KMS-11 (cell line): ENCODE measurements around the gene CHRNB2.

ENCODE experiments used
- H2AFZ ChIP-seq: fragments of 200-600 bp; sonication (generic); 2 replicates; pipeline ENCODE4 v1.6.1; 2016; ENCODE audit warnings: antibody characterized with exemption, mixed run types, low read depth
- H3K27ac ChIP-seq: fragments of 200-600 bp; sonication (generic); 2 replicates; pipeline ENCODE4 v1.6.1; 2016; ENCODE audit warnings: mild to moderate bottlenecking, mixed run types
- H3K27me3 ChIP-seq: fragments of 200-600 bp; sonication (generic); 2 replicates; pipeline ENCODE4 v1.6.1; 2017; ENCODE audit warnings: mild to moderate bottlenecking, low read depth, mixed run types, moderate library complexity; ENCODE audit not compliant: insufficient read depth
- H3K36me3 ChIP-seq: fragments of 200-600 bp; sonication (generic); 2 replicates; pipeline ENCODE4 v1.6.1; 2017; ENCODE audit warnings: mild to moderate bottlenecking, mixed run types; ENCODE audit not compliant: insufficient read depth
- H3K4me1 ChIP-seq: fragments of 200-600 bp; sonication (generic); 2 replicates; pipeline ENCODE4 v1.6.1; 2016; ENCODE audit warnings: mild to moderate bottlenecking, low read depth, mixed run types; ENCODE audit not compliant: poor library complexity, severe bottlenecking
- H3K4me2 ChIP-seq: fragments of 200-600 bp; sonication (generic); 2 replicates; pipeline ENCODE4 v1.7.0; 2016; ENCODE audit warnings: mild to moderate bottlenecking, mixed run types
- H3K4me3 ChIP-seq: fragments of 200-600 bp; sonication (generic); IDR thresholded peaks from 2 replicates; pipeline ENCODE4 v1.6.1; 2017; ENCODE audit warnings: low read depth, low read length, mixed read lengths; ENCODE audit not compliant: insufficient read depth
- H3K79me2 ChIP-seq: fragments of 200-600 bp; sonication (generic); 2 replicates; pipeline ENCODE4 v1.6.1; 2016; ENCODE audit warnings: low read depth, mixed run types; ENCODE audit not compliant: insufficient read depth
- H3K9ac ChIP-seq: fragments of 200-600 bp; sonication (generic); 2 replicates; pipeline ENCODE4 v1.6.1; 2016; ENCODE audit warnings: mild to moderate bottlenecking, mixed run types
- H4K20me1 ChIP-seq: fragments of 200-600 bp; sonication (generic); 2 replicates; pipeline ENCODE4 v1.6.1; 2016; ENCODE audit warnings: mild to moderate bottlenecking, mixed run types; ENCODE audit not compliant: insufficient read depth
- TF ChIP-seq, protein P1 (sequence below): fragments of 200-600 bp; sonication (generic); conservative IDR thresholded peaks from 2 replicates; pipeline ENCODE4 v1.6.1; 2017; ENCODE audit warnings: low read depth, mild to moderate bottlenecking, antibody characterized with exemption, low read length, moderate library complexity, mixed read lengths

CHRNB2 gene

DNA sequence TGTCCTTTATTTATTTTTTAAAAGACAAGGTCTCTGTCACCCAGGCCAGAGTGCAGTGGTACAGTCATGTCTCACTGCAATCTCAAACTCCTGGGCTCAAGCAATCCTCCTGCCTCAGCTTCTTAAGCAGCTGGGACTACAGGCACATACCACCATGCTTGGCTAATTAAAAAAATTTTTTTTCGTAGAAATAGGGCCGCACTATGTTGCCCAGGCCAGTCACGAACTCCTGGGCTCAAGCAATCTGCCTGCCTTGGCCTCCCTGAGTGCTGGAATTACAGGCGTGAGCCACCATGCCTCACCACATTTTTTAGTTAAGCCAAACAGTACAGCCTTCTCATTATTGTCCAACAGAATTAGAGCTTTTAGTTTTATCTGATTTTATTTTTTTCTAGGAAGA is 47.8 kb downstream of the CHRNB2 start:
- Histone ChIP-seq H3K27ac (no peak overlapping the region), H3K4me3 (no peak overlapping the region), H3K27me3 (no peaks in the 10 kb centered on the region), H4K20me1 (peaks cover 24% of the 10 kb centered on the region; the same call in 1 of the 2 replicates), H2AFZ (no peak overlapping the region), H3K36me3 (no peaks in the 10 kb centered on the region), H3K9ac (no peak overlapping the region), H3K4me2 (no peak overlapping the region), H3K79me2 (peaks cover 95% of the 10 kb centered on the region), H3K4me1 (peaks cover 56% of the 10 kb centered on the region)
- TF ChIP-seq, protein P1, sequence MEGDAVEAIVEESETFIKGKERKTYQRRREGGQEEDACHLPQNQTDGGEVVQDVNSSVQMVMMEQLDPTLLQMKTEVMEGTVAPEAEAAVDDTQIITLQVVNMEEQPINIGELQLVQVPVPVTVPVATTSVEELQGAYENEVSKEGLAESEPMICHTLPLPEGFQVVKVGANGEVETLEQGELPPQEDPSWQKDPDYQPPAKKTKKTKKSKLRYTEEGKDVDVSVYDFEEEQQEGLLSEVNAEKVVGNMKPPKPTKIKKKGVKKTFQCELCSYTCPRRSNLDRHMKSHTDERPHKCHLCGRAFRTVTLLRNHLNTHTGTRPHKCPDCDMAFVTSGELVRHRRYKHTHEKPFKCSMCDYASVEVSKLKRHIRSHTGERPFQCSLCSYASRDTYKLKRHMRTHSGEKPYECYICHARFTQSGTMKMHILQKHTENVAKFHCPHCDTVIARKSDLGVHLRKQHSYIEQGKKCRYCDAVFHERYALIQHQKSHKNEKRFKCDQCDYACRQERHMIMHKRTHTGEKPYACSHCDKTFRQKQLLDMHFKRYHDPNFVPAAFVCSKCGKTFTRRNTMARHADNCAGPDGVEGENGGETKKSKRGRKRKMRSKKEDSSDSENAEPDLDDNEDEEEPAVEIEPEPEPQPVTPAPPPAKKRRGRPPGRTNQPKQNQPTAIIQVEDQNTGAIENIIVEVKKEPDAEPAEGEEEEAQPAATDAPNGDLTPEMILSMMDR = 0 out of 2 replicates have a peak, but pooled peaks have one; percentile 10

GRCh38 chr1:154616659-154617345 is 49.2 kb downstream of the CHRNB2 start:
- no peaks in the 10 kb centered on the region for H3K36me3 ChIP-seq
- no peak overlapping the region for H3K4me3 ChIP-seq
- H3K4me2 ChIP-seq = no peak overlapping the region
- peaks cover 27% of the 10 kb centered on the region; the same call in 1 of the 2 replicates for H4K20me1 ChIP-seq
- H3K27me3 ChIP-seq = no peaks in the 10 kb centered on the region
- TF ChIP-seq, protein P1 = no peak
- H3K4me1 ChIP-seq = peaks cover 57% of the 10 kb centered on the region
- no peak overlapping the region for H3K9ac ChIP-seq
- peaks cover 95% of the 10 kb centered on the region for H3K79me2 ChIP-seq
- no peak overlapping the region for H3K27ac ChIP-seq
- H2AFZ ChIP-seq = no peak overlapping the region

- Histone ChIP-seq H3K27me3 (no peaks in the 10 kb centered on the region), H3K36me3 (no peaks in the 10 kb centered on the region; the same call in 1 of the 2 replicates), H3K9ac (no peak overlapping the region), H3K79me2 (peaks cover 97% of the 10 kb centered on the region), H4K20me1 (peaks cover 43% of the 10 kb centered on the region), H3K4me2 (no peak overlapping the region), H3K4me3 (no peak overlapping the region), H3K27ac (no peak overlapping the region), H2AFZ (no peak overlapping the region), H3K4me1 (peaks cover 61% of the 10 kb centered on the region)
- TF ChIP-seq, protein P1 = no peak
These were observed 51.8 kb downstream of the CHRNB2 start for GRCh38 chr1:154619181-154619948.

DNA sequence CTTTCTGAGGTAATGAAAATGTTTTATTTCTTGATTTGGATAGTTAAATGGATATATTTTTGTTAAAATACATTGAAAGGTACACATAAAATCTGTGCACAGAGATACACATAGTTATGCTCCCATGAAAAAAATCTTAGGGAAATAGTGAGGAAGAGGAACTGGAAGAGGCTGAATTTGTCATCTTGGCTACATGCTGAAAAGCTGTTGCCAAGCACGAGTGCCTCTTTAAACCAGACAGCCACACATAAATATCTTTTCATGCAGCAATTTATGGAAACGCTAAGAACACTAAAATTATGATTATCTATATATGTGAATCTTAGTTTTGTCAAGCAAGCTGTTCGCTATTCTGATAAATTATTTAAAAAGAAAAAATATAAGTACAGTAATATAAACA is 53.2 kb downstream of the CHRNB2 start:
- Histone ChIP-seq H3K4me1 (peaks cover 71% of the 10 kb centered on the region), H3K4me2 (no peak overlapping the region), H3K9ac (no peak overlapping the region), H3K27ac (no peak overlapping the region), H4K20me1 (peaks cover 37% of the 10 kb centered on the region), H3K79me2 (peaks cover 97% of the 10 kb centered on the region), H2AFZ (no peak overlapping the region), H3K4me3 (no peak overlapping the region), H3K27me3 (no peaks in the 10 kb centered on the region), H3K36me3 (no peaks in the 10 kb centered on the region; the same call in 1 of the 2 replicates)
- TF ChIP-seq, protein P1 = no peak
